Transverse colon (tissue), 4 donors: ENCODE measurements around the gene MLC1. TPM values are rescaled to one million over a fixed set of nuclear protein-coding genes. Genes with fewer than 3 reads are reported as not detected.

ENCODE experiments used
- DNase-seq: peaks from one replicate; pipeline ENCODE4 v3.0.0-alpha.2; 2019
- H3K27ac ChIP-seq, 4 donors: fragments of 200-600 bp; sonication (generic); 2 replicates each; pipeline ENCODE4 v1.5.1; 2016 to 2018; ENCODE audit warnings: inconsistent platforms in 4 of 4
- H3K27me3 ChIP-seq: fragments of 200-600 bp; sonication (generic); 2 replicates; pipeline ENCODE4 v1.5.1; 2017; ENCODE audit warnings: inconsistent platforms
- H3K36me3 ChIP-seq, 4 donors: fragments of 200-600 bp; sonication (generic); 2 replicates each; pipeline ENCODE4 v1.5.1; 2017 to 2019; ENCODE audit warnings: inconsistent platforms in 4 of 4
- H3K4me1 ChIP-seq, 4 donors: fragments of 200-600 bp; sonication (generic); 2 replicates each; pipeline ENCODE4 v1.5.1; 2017 to 2020; ENCODE audit warnings: inconsistent platforms in 4 of 4
- H3K4me3 ChIP-seq, 4 donors: fragments of 200-600 bp; sonication (generic); 1 replicate in 1 of 4; 2 replicates in 3 of 4; pipeline versions ENCODE4 v1.5.1 to v1.6.1; 2017 to 2019; ENCODE audit warnings: inconsistent platforms in 4 of 4
- H3K9me3 ChIP-seq, 2 donors: fragments of 200-600 bp; sonication (generic); 2 replicates each; pipeline ENCODE4 v1.5.1; 2017 to 2019; ENCODE audit warnings: inconsistent platforms in 2 of 2
- CTCF ChIP-seq, 5 experiments: fragments of 200-600 bp in 3 of 5; fragments of 450-650 bp in 2 of 5; sonication (generic) in 3 of 5; IDR thresholded peaks; 1 replicate in 2 of 5; 2 replicates in 3 of 5; pipeline ENCODE4 v1.5.1; 2016 to 2017; ENCODE audit warnings: antibody characterized with exemption in 5 of 5, inconsistent platforms in 3 of 5, mild to moderate bottlenecking in 2 of 5, moderate library complexity in 1 of 5
- EP300 ChIP-seq: sonication (generic); formaldehyde crosslinking; IDR thresholded peaks from one replicate; pipeline ENCODE4 v1.6.1; 2017; ENCODE audit warnings: antibody characterized with exemption, low read depth
- POLR2A ChIP-seq: fragments of 450-650 bp; IDR thresholded peaks from one replicate; pipeline ENCODE4 v1.6.1; 2016; ENCODE audit warnings: antibody characterized with exemption, mild to moderate bottlenecking, moderate library complexity
- POLR2AphosphoS5 ChIP-seq, 3 donors: sonication (generic); formaldehyde crosslinking; IDR thresholded peaks; one replicate each; pipeline ENCODE4 v1.6.1; 2016; ENCODE audit warnings: antibody characterized with exemption in 3 of 3
- WGBS, 2 donors: methylation state at CpG; one replicate each; pipeline ENCODE4 v1.1.5; 2018; ENCODE audit warnings: low coverage in 1 of 2; 5-methylcytosine and 5-hydroxymethylcytosine counted together
- in situ Hi-C, 4 donors: fragments of 200-750 bp; cut with MboI; loops; one replicate each; pipeline versions ENCODE4 v1.15.0 to v1.15.1; 2017; ENCODE audit warnings: low sequenced_read_pairs in 3 of 4, low pct_ligation_motif_present in 1 of 4, low pct_unique_long_range_greater_than_20kb in 1 of 4
- intact Hi-C: fragments of 100-400 bp; cut with DNase I; formaldehyde crosslinking; loops from one replicate; pipeline ENCODE4 v1.15.1; 2023; ENCODE audit warnings: low total_unique reads
- total RNA-seq, 4 donors: library from RNA; depleted of rRNA; stranded (reverse); fragments of >200 nt; gene quantifications; one replicate each; pipeline ENCODE4 v1.1.0, GENCODE V29; 2016

MLC1 gene
- total RNA-seq, 4 donors from 2014 or later = not detected

GRCh38 chr22:50107529-50107928, 22.3 kb upstream of the MLC1 start:
- intact Hi-C loops = no loop called here
- peaks cover 7% of the 10 kb centered on the region for H3K27me3 ChIP-seq
- H3K36me3 ChIP-seq = no peaks in the 10 kb centered on the region
- no peak for TF ChIP-seq CTCF (IDR thresholded peaks at IDR 0.05)
- TF ChIP-seq POLR2AphosphoS5 (IDR thresholded peaks at IDR 0.05) = no peak
- no peak for TF ChIP-seq EP300
- TF ChIP-seq POLR2A = no peak
- H3K4me3 ChIP-seq = no peak overlapping the region
- WGBS, 2 donors = 83% methylated on average over 9 of the region's 9 CpGs; no CpG with 5 or more reads in 1 of the 2 donors
- no peaks in the 10 kb centered on the region for H3K9me3 ChIP-seq
- DNase-seq = no peak
- in situ Hi-C loops = no loop called here
- H3K4me1 ChIP-seq = no peaks in the 10 kb centered on the region
- H3K27ac ChIP-seq = no peak overlapping the region

- Histone ChIP-seq H3K27ac (no peak overlapping the region), H3K36me3 (no peaks in the 10 kb centered on the region), H3K4me3 (no peak overlapping the region), H3K4me1 (no peaks in the 10 kb centered on the region), H3K9me3 (no peaks in the 10 kb centered on the region), H3K27me3 (peaks cover 11% of the 10 kb centered on the region)
- no peak for TF ChIP-seq EP300
- 56% methylated on average over 3 to 9 of the region's 9 CpGs for WGBS, 2 donors
- in situ Hi-C loops (no loop called here), intact Hi-C loops (no loop called here)
- no peak for DNase-seq
Measured at GRCh38 chr22:50105208-50106100, 20.2 kb upstream of the MLC1 start.

- H3K4me1 ChIP-seq = no peaks in the 10 kb centered on the region
- peaks cover 11% of the 10 kb centered on the region for H3K27me3 ChIP-seq
- H3K4me3 ChIP-seq = no peak overlapping the region
- no peak for DNase-seq
- H3K36me3 ChIP-seq = no peaks in the 10 kb centered on the region
- in situ Hi-C loops = no loop called here
- intact Hi-C loops = no loop called here
- 74% methylated on average over 6 of the region's 6 CpGs; no CpG with 5 or more reads in 1 of the 2 donors for WGBS, 2 donors
- no peak overlapping the region for H3K27ac ChIP-seq
- no peaks in the 10 kb centered on the region for H3K9me3 ChIP-seq
- TF ChIP-seq CTCF (IDR thresholded peaks at IDR 0.05) (no peak), EP300 (no peak), POLR2A (no peak), POLR2AphosphoS5 (IDR thresholded peaks at IDR 0.05) (no peak)
Measured at GRCh38 chr22:50104141-50104544, 18.9 kb upstream of the MLC1 start.

GRCh38 chr22:50102946-50103345, 17.7 kb upstream of the MLC1 start:
- Histone ChIP-seq H3K36me3 (no peaks in the 10 kb centered on the region), H3K27me3 (peaks cover 11% of the 10 kb centered on the region), H3K4me1 (no peaks in the 10 kb centered on the region), H3K4me3 (no peak overlapping the region), H3K27ac (no peak overlapping the region), H3K9me3 (no peaks in the 10 kb centered on the region)
- no peak for DNase-seq
- in situ Hi-C loops = no loop called here
- WGBS, 2 donors = 50% methylated on average over 11 of the region's 11 CpGs; no CpG with 5 or more reads in 1 of the 2 donors
- TF ChIP-seq CTCF (IDR thresholded peaks at IDR 0.05) = no peak
- no peak for TF ChIP-seq POLR2AphosphoS5 (IDR thresholded peaks at IDR 0.05)
- TF ChIP-seq POLR2A = no peak
- intact Hi-C loops = no loop called here
